HCT116 (cell line): ENCODE data around the gene CCDC191. TPM values are rescaled to one million over a fixed set of nuclear protein-coding genes. Genes with fewer than 3 reads are reported as not detected.

Source experiments
- ATAC-seq: fragments of 200-7000 bp; cut with Tn5 transposase; 2 replicates; pipeline ENCODE4 v1.9.1; 2020; ENCODE audit warnings: mild to moderate bottlenecking, moderate library complexity
- BruUV-seq: library from RNA; stranded (reverse); fragments of 400-500 nt; replicated peaks from 2 replicates; lab custom pipeline; 2021; lab: Mats Ljungman, UMichigan
- CTCF ChIA-PET: fragments of 300-600 bp; sonication (Branson Sonifier 250); formaldehyde crosslinking; loops from one replicate; lab custom pipeline; 2021; ENCODE audit warnings: antibody characterized with exemption; lab: Charles Lee
- POLR2A ChIA-PET: fragments of 300-600, 350-600 bp; sonication (Branson Sonifier 250); formaldehyde crosslinking; loops from one replicate; lab custom pipeline; 2021; ENCODE audit warnings: antibody characterized with exemption; lab: Charles Lee
- RAD21 ChIA-PET, 2 experiments: fragments of 300-600 bp; sonication (Branson Sonifier 250); formaldehyde crosslinking; loops; one replicate each; lab custom pipeline; 2023; ENCODE audit warnings: low total read pairs in 2 of 2; ENCODE audit not compliant: uncharacterized antibody in 2 of 2, unreplicated experiment in 2 of 2, low non-redundant PET in 1 of 2; lab: Charles Lee
- DNase-seq: peaks from one replicate; pipeline ENCODE4 v3.0.0-alpha.2; 2010; ENCODE audit warnings: low read depth, low spot score
- H2AFZ ChIP-seq: fragments of 200-600 bp; shearing (Covaris generic), sonication (generic); 2 replicates; pipeline ENCODE4 v1.6.1; 2017; ENCODE audit warnings: low read depth, mixed run types, mixed read lengths, antibody characterized with exemption, low read length; ENCODE audit not compliant: poor library complexity, severe bottlenecking
- H3K27ac ChIP-seq: 2 replicates; pipeline ENCODE4 v1.5.1; 2012; ENCODE audit warnings: low read depth, low read length
- H3K27me3 ChIP-seq: fragments of 200-600 bp; sonication (generic); 2 replicates; pipeline ENCODE4 v1.6.1; 2016; ENCODE audit warnings: mixed run types, low read length, mixed read lengths; ENCODE audit not compliant: insufficient read depth
- H3K36me3 ChIP-seq, 2 experiments: fragments of 200-500 bp in 1 of 2; fragments of 200-600 bp in 1 of 2; sonication (Bioruptor generic) in 1 of 2; sonication (generic) in 1 of 2; 2 replicates each; pipeline versions ENCODE4 v1.5.1 to v1.6.1; 2014 to 2016; ENCODE audit warnings: low read length in 2 of 2, inconsistent platforms in 1 of 2, mixed read lengths in 1 of 2, mixed run types in 1 of 2; ENCODE audit not compliant: insufficient read depth in 2 of 2, control insufficient read depth in 1 of 2
- H3K4me1 ChIP-seq, 2 experiments: fragments of 200-600 bp in 1 of 2; sonication (generic) in 1 of 2; 2 replicates each; pipeline versions ENCODE4 v1.5.1 to v1.6.1; 2012 to 2017; ENCODE audit warnings: low read length in 2 of 2, inconsistent platforms in 1 of 2, mild to moderate bottlenecking in 1 of 2, mixed read lengths in 1 of 2, mixed run types in 1 of 2, moderate library complexity in 1 of 2; ENCODE audit not compliant: insufficient read depth in 2 of 2, control insufficient read depth in 1 of 2
- H3K4me2 ChIP-seq: fragments of 200-600 bp; sonication (generic); 2 replicates; pipeline ENCODE4 v1.6.1; 2017; ENCODE audit warnings: mixed run types, low read length, mixed read lengths
- H3K4me3 ChIP-seq, 2 experiments: fragments of 200-600 bp in 1 of 2; sonication (generic) in 1 of 2; replicated peaks in 1 of 2; 2 replicates each; pipeline ENCODE4 v1.5.1; 2011 to 2016; ENCODE audit warnings: low read length in 2 of 2, control low read depth in 1 of 2, low read depth in 1 of 2, mild to moderate bottlenecking in 1 of 2, mixed read lengths in 1 of 2, mixed run types in 1 of 2
- H3K79me2 ChIP-seq: fragments of 200-600 bp; sonication (generic); 2 replicates; pipeline ENCODE4 v1.6.1; 2017; ENCODE audit warnings: mild to moderate bottlenecking, mixed run types, low read length, moderate library complexity, mixed read lengths; ENCODE audit not compliant: insufficient read depth
- H3K9ac ChIP-seq: fragments of 200-600 bp; sonication (generic); 2 replicates; pipeline ENCODE4 v1.6.1; 2016; ENCODE audit warnings: low read length, mixed read lengths
- H3K9me2 ChIP-seq: fragments of 200-600 bp; sonication (generic), shearing (Covaris generic); 2 replicates; pipeline ENCODE4 v1.6.1; 2017; ENCODE audit warnings: mixed run types, mild to moderate bottlenecking, moderate library complexity; ENCODE audit not compliant: insufficient read depth
- H3K9me3 ChIP-seq, 2 experiments: fragments of 200-500 bp in 1 of 2; fragments of 200-600 bp in 1 of 2; sonication (Bioruptor generic) in 1 of 2; sonication (generic) in 1 of 2; 2 replicates each; pipeline ENCODE4 v1.6.1; 2014 to 2017; ENCODE audit warnings: low read length in 2 of 2, mixed read lengths in 2 of 2, inconsistent platforms in 1 of 2, low read depth in 1 of 2, mild to moderate bottlenecking in 1 of 2, mixed run types in 1 of 2, moderate library complexity in 1 of 2; ENCODE audit not compliant: control insufficient read depth in 1 of 2, insufficient read depth in 1 of 2
- H4K20me1 ChIP-seq: fragments of 200-600 bp; sonication (generic), shearing (Covaris generic); 2 replicates; pipeline ENCODE4 v1.6.1; 2017; ENCODE audit warnings: mixed run types, mild to moderate bottlenecking, moderate library complexity; ENCODE audit not compliant: insufficient read depth
- CBX3 ChIP-seq: IDR thresholded peaks from 2 replicates; pipeline ENCODE4 v1.6.1; 2012; ENCODE audit warnings: low read depth
- EGR1 ChIP-seq: IDR thresholded peaks from 2 replicates; pipeline ENCODE4 v1.6.1; 2012; ENCODE audit warnings: low read depth
- ELF1 ChIP-seq: IDR thresholded peaks from 2 replicates; pipeline ENCODE4 v1.6.1; 2012; ENCODE audit warnings: low read depth, borderline replicate concordance
- EZH2 ChIP-seq: fragments of 200-600 bp; sonication (generic); IDR thresholded peaks from 2 replicates; pipeline ENCODE4 v1.6.1; 2017; ENCODE audit warnings: antibody characterized with exemption, mixed run types
- EZH2phosphoT487 ChIP-seq: fragments of 200-600 bp; IDR thresholded peaks from 2 replicates; pipeline ENCODE4 v1.6.1; 2018; ENCODE audit warnings: antibody characterized with exemption, borderline replicate concordance
- FOSL1 ChIP-seq: IDR thresholded peaks from 2 replicates; pipeline ENCODE4 v1.6.1; 2012; ENCODE audit warnings: low read depth
- POLR2A ChIP-seq: IDR thresholded peaks from 2 replicates; pipeline ENCODE4 v1.7.0; 2011; ENCODE audit warnings: borderline replicate concordance; ENCODE audit not compliant: insufficient read depth, insufficient read length; ENCODE audit errors: extremely low read depth
- POLR2AphosphoS5 ChIP-seq: IDR thresholded peaks from 2 replicates; pipeline ENCODE4 v1.6.1; 2011; ENCODE audit warnings: mild to moderate bottlenecking, low read depth, low read length, moderate library complexity
- RAD21 ChIP-seq: IDR thresholded peaks from 2 replicates; pipeline ENCODE4 v1.6.1; 2012; ENCODE audit warnings: low read depth, mild to moderate bottlenecking
- SIN3A ChIP-seq: IDR thresholded peaks from 2 replicates; pipeline ENCODE4 v1.6.1; 2012; ENCODE audit warnings: low read depth
- SRF ChIP-seq: IDR thresholded peaks from 2 replicates; pipeline ENCODE4 v1.6.1; 2012; ENCODE audit warnings: low read depth
- ZNF274 ChIP-seq: fragments of 200-500 bp; sonication (Bioruptor generic); IDR thresholded peaks from 2 replicates; pipeline ENCODE4 v1.6.1; 2014; ENCODE audit warnings: mild to moderate bottlenecking, low read depth, low read length, inconsistent platforms
- intact Hi-C: fragments of 100-400 bp; cut with micrococcal nuclease; formaldehyde crosslinking; loops from 2 replicates; pipeline ENCODE4 v1.10.0; 2022
- total RNA-seq: library from RNA; stranded (reverse); gene quantifications from one replicate; pipeline ENCODE4 v1.2.1, GENCODE V29; 2021; ENCODE audit not compliant: unreplicated experiment
- TF ChIP-seq, protein P1 (sequence below): IDR thresholded peaks from 2 replicates; pipeline ENCODE4 v1.6.1; 2012
- TF ChIP-seq, protein P2 (sequence below), 3 experiments: fragments of 200-600 bp in 1 of 3; sonication (generic) in 1 of 3; IDR thresholded peaks in 2 of 3; conservative IDR thresholded peaks in 1 of 3; 2 replicates each; pipeline ENCODE4 v1.5.1; 2012 to 2017; ENCODE audit warnings: low read depth in 2 of 3, low read length in 2 of 3, antibody characterized with exemption in 1 of 3, borderline replicate concordance in 1 of 3, control low read depth in 1 of 3, mild to moderate bottlenecking in 1 of 3, mixed read lengths in 1 of 3, mixed run types in 1 of 3, moderate library complexity in 1 of 3; ENCODE audit not compliant: insufficient read depth in 1 of 3

The CCDC191 gene
- total RNA-seq, 1 experiment from 2014 or later: 4.1 TPM

DNA sequence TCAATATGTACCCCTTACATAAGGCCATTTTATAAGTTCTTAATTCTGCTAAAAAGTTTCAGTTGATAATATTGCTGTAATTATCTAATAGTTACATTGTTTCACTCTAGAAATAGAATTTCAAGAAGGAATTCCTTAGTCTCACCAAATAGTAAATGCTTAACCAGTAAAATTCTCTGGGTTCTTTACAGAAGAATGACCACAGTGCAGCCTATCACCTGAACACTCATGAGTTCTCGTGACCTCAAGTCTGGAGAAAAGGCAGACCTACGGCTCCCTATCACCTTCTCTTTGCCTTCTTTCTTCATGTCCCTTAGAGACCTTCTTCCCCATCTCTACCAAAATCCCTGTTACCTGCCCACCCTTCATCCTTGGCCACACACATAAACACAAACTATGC lies 30.9 kb downstream of the CCDC191 start:
- no peaks in the 10 kb centered on the region for H3K79me2 ChIP-seq
- no peak overlapping the region for H3K27ac ChIP-seq
- H3K36me3 ChIP-seq: no peaks in the 10 kb centered on the region
- H3K9ac ChIP-seq: no peak overlapping the region
- H3K4me1 ChIP-seq: no peaks in the 10 kb centered on the region
- ChIA-PET RAD21 (no interaction called here), POLR2A (no interaction called here), CTCF (no interaction called here)
- no peak overlapping the region for H3K4me2 ChIP-seq
- no peaks in the 10 kb centered on the region for H3K9me3 ChIP-seq
- intact Hi-C loops: no loop called here
- H2AFZ ChIP-seq: no peak overlapping the region
- H3K9me2 ChIP-seq: no peaks in the 10 kb centered on the region
- no TSS peak for BruUV-seq
- ATAC-seq (no peak), DNase-seq (no peak)
- TF ChIP-seq POLR2AphosphoS5 (no peak), CBX3 (no peak), FOSL1 (no peak), EGR1 (no peak), EZH2phosphoT487 (no peak), EZH2 (no peak), ELF1 (no peak), SRF (no peak), RAD21 (no peak), SIN3A (no peak), ZNF274 (no peak), POLR2A (no peak)
- TF ChIP-seq, protein P1, sequence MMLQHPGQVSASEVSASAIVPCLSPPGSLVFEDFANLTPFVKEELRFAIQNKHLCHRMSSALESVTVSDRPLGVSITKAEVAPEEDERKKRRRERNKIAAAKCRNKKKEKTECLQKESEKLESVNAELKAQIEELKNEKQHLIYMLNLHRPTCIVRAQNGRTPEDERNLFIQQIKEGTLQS: no peak
- TF ChIP-seq, protein P2, sequence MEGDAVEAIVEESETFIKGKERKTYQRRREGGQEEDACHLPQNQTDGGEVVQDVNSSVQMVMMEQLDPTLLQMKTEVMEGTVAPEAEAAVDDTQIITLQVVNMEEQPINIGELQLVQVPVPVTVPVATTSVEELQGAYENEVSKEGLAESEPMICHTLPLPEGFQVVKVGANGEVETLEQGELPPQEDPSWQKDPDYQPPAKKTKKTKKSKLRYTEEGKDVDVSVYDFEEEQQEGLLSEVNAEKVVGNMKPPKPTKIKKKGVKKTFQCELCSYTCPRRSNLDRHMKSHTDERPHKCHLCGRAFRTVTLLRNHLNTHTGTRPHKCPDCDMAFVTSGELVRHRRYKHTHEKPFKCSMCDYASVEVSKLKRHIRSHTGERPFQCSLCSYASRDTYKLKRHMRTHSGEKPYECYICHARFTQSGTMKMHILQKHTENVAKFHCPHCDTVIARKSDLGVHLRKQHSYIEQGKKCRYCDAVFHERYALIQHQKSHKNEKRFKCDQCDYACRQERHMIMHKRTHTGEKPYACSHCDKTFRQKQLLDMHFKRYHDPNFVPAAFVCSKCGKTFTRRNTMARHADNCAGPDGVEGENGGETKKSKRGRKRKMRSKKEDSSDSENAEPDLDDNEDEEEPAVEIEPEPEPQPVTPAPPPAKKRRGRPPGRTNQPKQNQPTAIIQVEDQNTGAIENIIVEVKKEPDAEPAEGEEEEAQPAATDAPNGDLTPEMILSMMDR (IDR thresholded peaks at IDR 0.05 in 2 of 3, conservative IDR thresholded peaks at IDR 0.05 in 1 of 3; ENCODE audit: borderline replicate concordance in 1 of 3, insufficient read depth in 1 of 3, low read depth in 2 of 3, low read length in 2 of 3): no peak
- H4K20me1 ChIP-seq: no peaks in the 10 kb centered on the region
- no peak overlapping the region for H3K4me3 ChIP-seq
- H3K27me3 ChIP-seq: no peaks in the 10 kb centered on the region
